Pancreas (tissue), 10 donors: Measurements from ENCODE around the gene SLC25A48. TPM values are rescaled to one million over a fixed set of nuclear protein-coding genes. Genes with fewer than 3 reads are reported as not detected.

Experiments
- ATAC-seq, 4 donors: fragments of 200-7000 bp; cut with Tn5 transposase; one replicate each; pipeline versions ENCODE4 v1.8.0 to v1.9.1; 2020; ENCODE audit warnings: mild to moderate bottlenecking in 4 of 4, moderate library complexity in 4 of 4
- DNase-seq, 6 donors: peaks; one replicate each; pipeline ENCODE4 v3.0.0-alpha.2; 2020
- FAIRE-seq: peaks from 2 replicates; lab custom pipeline; 2012; peaks lifted over from hg19 to GRCh38; lab: Jason Lieb, UNC
- H3K27ac ChIP-seq, 4 donors: fragments of 200-600 bp; sonication (generic); 1 replicate in 3 of 4; 2 replicates in 1 of 4; pipeline versions ENCODE4 v1.5.0 to v1.8.0; 2020
- H3K27me3 ChIP-seq, 4 donors: fragments of 200-600 bp; one replicate each; pipeline ENCODE4 v1.8.0; 2021
- H3K36me3 ChIP-seq, 3 donors: fragments of 200-600 bp; sonication (generic) in 1 of 3; one replicate each; pipeline versions ENCODE4 v1.5.0 to v1.8.0; 2020 to 2021
- H3K4me1 ChIP-seq, 3 donors: fragments of 200-600 bp; one replicate each; pipeline ENCODE4 v1.8.0; 2021
- H3K4me3 ChIP-seq, 4 donors: fragments of 200-600 bp; sonication (generic) in 2 of 4; one replicate each; pipeline versions ENCODE4 v1.5.0 to v1.8.0; 2020 to 2021
- H3K9me3 ChIP-seq, 4 donors: fragments of 200-600 bp; one replicate each; pipeline ENCODE4 v1.8.0; 2021
- CTCF ChIP-seq, 4 donors: fragments of 200-600 bp; sonication (generic) in 3 of 4; IDR thresholded peaks; one replicate each; pipeline versions ENCODE4 v1.5.0 to v1.8.0; 2021; ENCODE audit warnings: antibody characterized with exemption in 4 of 4
- WGBS, 2 donors: extraction: QIAGEN DNeasy Blood & Tissue Kit; methylation state at CpG; one replicate each; pipeline ENCODE4 v1.1.7; 2013; 5-methylcytosine and 5-hydroxymethylcytosine counted together
- intact Hi-C, 3 donors: fragments of 100-400 bp; cut with DNase I; formaldehyde crosslinking; loops; one replicate each; pipeline versions ENCODE4 v1.11.1 to v1.14.2; 2022
- polyA plus RNA-seq, 2 donors: library from polyadenylated mRNA; stranded (reverse); fragments of 200-250 nt; gene quantifications; one replicate each; pipeline ENCODE4 v1.2.3, GENCODE V29; 2013
- total RNA-seq, 6 donors: library from RNA; stranded (reverse); fragmentation: NEBNext Ultra II Directional in 4 of 6; extraction: Animal tissue kit (Norgen Biotek cat#: 25700) in 4 of 6; gene quantifications; one replicate each; pipeline versions ENCODE4 v1.2.1 to v1.2.4, GENCODE V29; 2021 to 2023
- donor health status: healthy with polysubstance abuse.
- donor health status: DM: no; HTN: no; CAD: no; lungs with moderate emphysema.
- donor health status: DM: no; HTN: no; CAD: no.
- donor health status: control.
- donor health status: control.
- donor health status: Bipolar disorder and iron deficiency.
- donor health status: DM: yes; HTN: yes; CAD: no.
- donor health status: DM: no; HTN: no; CAD: no.
- donor health status: DM: no; HTN: no; CAD: no.
- donor health status: DM: yes; HTN: yes; CAD: no.

The SLC25A48 gene
- total and polyA plus RNA-seq, 8 donors, result 0.37 to 3.2 (median 1.2) TPM

- intact Hi-C loops, result loop anchor here in 1 of 3 donors (5.0 kb wide), 1 partner anchor 259 kb away; no protein-coding TSS in a partner anchor
- 74 to 76% methylated on average over 3 of the region's 3 CpGs for WGBS, 2 donors
- no peak overlapping the region for H3K4me3 ChIP-seq
- H3K27ac ChIP-seq, result no peak overlapping the region
- TF ChIP-seq CTCF (IDR thresholded peaks at IDR 0.05), result no peak
- no peak for ATAC-seq
- no peaks in the 10 kb centered on the region for H3K36me3 ChIP-seq
- H3K27me3 ChIP-seq, result no peaks in the 10 kb centered on the region
- no peaks in the 10 kb centered on the region for H3K9me3 ChIP-seq
- FAIRE-seq, result no peak
- no peaks in the 10 kb centered on the region for H3K4me1 ChIP-seq
- no peak for DNase-seq
These were observed 8.3 kb upstream of the SLC25A48 start for GRCh38 chr5:135826221-135826525.

DNA sequence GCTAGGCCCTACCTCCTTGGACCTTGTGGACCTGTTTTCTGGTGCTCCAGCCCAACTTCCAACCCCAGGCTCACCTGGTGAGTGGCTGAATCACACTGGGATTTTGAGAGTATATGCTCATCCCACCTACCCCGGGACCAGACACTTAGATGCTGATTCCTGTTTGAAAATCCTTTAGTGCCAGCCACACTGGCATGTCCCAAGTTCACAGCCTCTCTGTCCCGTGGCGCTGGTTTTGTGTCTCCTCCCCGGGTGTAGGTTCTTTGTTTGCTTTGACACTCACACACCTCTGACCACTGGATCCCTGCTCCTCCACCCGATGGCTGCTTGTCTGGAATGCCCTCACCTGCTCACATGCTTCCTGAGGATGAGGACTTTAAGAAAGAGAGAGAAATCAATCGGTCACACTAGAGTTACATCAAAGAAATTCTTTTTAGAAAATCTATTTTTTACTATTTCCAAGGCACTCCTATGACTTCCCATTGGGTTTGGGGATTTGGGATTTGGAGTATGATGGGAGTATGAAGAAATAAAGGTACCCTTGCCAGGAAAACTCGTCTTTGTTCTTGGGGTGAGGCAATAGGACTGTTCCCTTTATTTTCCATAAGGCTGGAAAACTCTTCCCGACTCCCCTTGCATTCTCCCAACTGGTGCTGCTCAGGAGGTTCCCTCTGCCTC lies 7.3 kb upstream of the SLC25A48 start:
- intact Hi-C loops, result loop anchor here in 1 of 3 donors (5.0 kb wide), 1 partner anchor 260 kb away; no protein-coding TSS in a partner anchor
- Histone ChIP-seq H3K4me3 (no peak overlapping the region), H3K27me3 (no peaks in the 10 kb centered on the region), H3K9me3 (no peaks in the 10 kb centered on the region), H3K4me1 (no peaks in the 10 kb centered on the region), H3K36me3 (no peaks in the 10 kb centered on the region), H3K27ac (no peak overlapping the region)
- WGBS, 2 donors, result 41 to 51% methylated on average over 8 of the region's 8 CpGs
- FAIRE-seq, result no peak
- TF ChIP-seq CTCF (IDR thresholded peaks at IDR 0.05), result no peak
- DNase-seq, result no peak
- no peak for ATAC-seq

DNA sequence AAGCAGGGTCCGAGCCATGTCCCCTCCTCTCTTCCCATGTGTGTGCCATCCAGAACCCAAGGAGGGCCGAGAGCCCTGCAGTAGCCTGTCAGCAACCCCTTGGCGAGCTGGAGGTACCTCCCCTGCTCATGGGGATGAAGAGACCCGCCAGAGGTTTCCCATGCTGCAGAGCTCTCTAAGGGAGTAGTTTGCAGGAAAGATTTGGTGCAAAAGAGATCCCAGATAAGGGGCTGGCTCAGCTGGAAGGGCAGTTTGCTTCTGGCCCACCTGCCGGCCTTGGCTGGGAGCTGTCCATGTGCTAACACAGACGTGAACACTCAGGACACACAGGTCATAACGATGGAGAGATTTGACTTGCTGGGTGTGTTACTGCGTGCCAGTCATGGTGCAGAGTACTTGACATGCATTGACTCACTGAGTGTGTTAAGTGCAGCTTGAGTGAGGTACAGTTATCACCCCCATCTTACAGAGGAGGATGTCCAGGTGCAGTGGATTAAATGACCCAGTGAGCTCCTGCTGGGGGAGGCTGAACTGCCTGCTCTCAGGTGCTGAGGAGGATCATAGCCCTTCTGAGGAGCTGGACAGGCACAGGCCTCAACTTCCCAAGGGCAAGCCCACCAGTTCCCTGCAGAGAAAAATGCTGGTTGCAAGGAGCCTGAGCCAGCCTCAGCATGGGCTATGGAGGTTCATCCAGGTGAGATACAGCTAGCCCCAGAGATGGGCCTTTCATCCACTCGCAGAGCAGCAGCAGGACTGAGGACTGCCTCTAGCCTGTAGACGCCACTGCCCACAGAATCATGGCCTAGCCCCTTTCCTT lies 6.3 kb upstream of the SLC25A48 start:
- 50 to 53% methylated on average over 10 of the region's 10 CpGs for WGBS, 2 donors
- intact Hi-C loops, result loop anchor here in 1 of 3 donors (5.0 kb wide), 1 partner anchor 261 kb away; no protein-coding TSS in a partner anchor
- H3K4me1 ChIP-seq, result no peaks in the 10 kb centered on the region
- no peak for DNase-seq
- TF ChIP-seq CTCF (IDR thresholded peaks at IDR 0.05), result no peak
- no peaks in the 10 kb centered on the region for H3K9me3 ChIP-seq
- H3K27me3 ChIP-seq, result no peaks in the 10 kb centered on the region
- H3K27ac ChIP-seq, result no peak overlapping the region
- no peak for ATAC-seq
- no peak overlapping the region for H3K4me3 ChIP-seq
- FAIRE-seq, result no peak
- no peaks in the 10 kb centered on the region for H3K36me3 ChIP-seq

- Histone ChIP-seq H3K27ac (no peak overlapping the region), H3K4me1 (no peaks in the 10 kb centered on the region), H3K4me3 (no peak overlapping the region), H3K36me3 (no peaks in the 10 kb centered on the region), H3K27me3 (no peaks in the 10 kb centered on the region), H3K9me3 (no peaks in the 10 kb centered on the region)
- TF ChIP-seq CTCF (IDR thresholded peaks at IDR 0.05), result no peak
- FAIRE-seq (no peak), ATAC-seq (no peak), DNase-seq (no peak)
- intact Hi-C loops, result loop anchor here in 1 of 3 donors (5.0 kb wide), 1 partner anchor 261 kb away; no protein-coding TSS in a partner anchor
- WGBS, 2 donors, result 74 to 84% methylated on average over 2 of the region's 2 CpGs
These were observed 5.7 kb upstream of the SLC25A48 start for GRCh38 chr5:135828782-135829127.
